Glomerular visceral epithelial cell (primary cell): Measurements from ENCODE around the gene ADK.
"Not testable (repeated sequence)": the region's sequence is repeated elsewhere in the genome, so short reads cannot be mapped to it uniquely, and the experiment has no call there.

Experiments
- DNase-seq: peaks from one replicate; pipeline ENCODE4 v3.0.0-alpha.2; 2016; ENCODE audit errors: extremely low spot score

Gene ADK

DNA sequence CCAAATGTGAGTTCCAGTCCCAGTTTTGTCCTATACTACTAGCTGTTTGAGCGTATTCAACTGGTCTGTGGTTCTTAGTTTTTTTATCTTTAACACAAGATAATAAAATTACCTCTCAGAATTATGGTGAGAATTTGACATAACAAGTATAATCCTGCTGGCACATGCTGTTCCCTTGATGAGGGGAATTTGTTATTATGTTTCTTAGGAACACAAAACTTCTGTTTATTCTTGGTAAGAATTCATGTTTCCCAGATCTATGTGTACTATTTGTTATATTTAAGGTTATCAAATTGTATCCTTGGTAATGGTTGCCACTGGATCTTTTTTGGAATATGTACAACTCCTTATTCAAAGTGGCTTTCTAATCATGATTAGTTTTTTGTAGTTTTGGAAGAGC is 335.6 kb downstream of the ADK start:
- DNase-seq, result no peak

DNA sequence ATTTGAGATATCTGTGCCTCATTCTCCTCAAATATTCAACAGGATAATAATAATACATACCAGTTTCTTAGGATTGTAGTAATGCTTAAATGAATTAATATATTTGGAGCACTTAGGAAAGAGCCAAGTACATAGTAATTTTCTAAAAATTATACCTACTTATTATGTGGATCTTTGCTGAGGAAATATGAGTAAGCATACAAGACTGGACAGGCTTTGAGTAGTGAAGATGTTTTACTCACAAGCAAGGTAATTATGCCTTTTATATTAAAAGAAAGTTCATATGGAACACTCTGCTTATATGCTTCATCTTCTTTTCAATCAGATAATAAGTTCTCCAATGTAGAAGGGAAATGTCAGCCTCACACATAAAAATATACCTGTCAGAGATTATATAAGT is 337.9 kb downstream of the ADK start:
- DNase-seq, result no peak

DNA sequence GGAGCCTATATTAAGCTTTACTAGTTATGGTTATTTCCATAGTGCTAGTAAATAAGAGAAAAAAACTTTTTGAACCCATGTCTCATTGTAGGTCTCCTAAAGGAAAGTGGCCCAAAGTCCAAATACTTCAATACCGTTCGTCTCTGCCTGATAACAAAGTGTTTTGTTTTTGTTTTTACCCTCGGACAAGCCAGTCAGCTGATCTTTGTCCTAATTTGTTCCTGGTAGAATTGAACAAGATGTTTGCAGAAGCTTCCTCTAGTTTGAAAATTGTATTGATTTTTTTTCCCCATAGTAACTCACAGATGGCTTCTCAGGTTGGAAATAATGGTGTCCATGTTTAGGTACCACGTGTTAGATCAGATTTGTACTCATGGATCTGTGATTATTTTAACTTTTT is 339.5 kb downstream of the ADK start:
- DNase-seq, result no peak

DNA sequence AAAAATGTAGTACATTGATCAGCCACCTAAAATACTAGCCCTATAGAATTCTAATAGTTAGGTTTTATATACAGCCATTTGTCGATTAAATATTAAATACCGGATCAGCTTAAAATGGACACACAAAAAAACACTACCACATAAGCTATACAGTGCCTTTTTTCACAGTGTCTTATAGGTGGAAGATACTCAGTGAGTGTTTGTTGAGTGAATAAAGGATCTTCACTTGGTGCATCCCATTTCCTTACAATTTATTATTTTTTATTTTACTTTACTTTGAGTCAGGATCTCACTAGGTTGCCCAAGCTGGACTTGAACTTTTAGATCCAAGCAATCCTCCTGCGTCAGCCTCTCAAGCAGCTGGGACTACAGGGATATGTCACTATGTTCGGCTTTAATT is 340.0 kb downstream of the ADK start:
- DNase-seq, result no peak

DNA sequence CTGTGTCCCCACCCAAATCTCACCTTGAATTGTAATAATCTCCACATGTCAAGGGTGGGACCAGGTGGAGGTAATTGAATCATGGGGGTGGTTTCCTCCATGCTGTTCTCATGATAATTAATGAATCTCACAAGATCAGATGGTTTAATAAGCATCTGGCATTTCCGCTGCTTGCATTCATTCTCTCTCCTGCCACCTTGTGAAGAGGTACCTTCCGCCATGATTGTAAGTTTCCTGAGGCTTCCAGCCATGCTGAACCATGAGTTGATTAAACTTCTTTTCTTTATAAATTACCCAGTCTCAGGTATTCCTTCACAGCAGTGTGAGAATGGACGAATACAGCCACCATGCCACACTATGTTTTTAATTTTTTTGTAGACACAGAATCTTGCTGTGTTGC is 345.3 kb downstream of the ADK start:
- DNase-seq, result not testable (repeated sequence)

DNA sequence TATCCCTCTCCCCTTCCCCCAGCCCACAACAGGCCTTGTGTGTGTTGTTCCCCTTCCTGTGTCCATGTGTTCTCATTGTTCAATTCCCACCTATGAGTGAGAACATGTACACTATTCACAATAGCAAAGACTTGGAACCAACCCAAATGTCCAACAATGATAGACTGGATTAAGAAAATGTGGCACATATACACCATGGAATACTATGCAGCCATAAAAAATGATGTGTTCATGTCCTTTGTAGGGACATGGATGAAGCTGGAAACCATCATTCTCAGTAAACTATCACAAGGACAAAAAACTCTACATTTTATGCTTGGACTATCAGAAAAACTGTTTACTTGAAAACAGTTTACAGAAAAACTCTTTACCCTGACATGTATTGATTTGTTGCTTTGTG is 347.6 kb downstream of the ADK start:
- DNase-seq, result not testable (repeated sequence)

DNA sequence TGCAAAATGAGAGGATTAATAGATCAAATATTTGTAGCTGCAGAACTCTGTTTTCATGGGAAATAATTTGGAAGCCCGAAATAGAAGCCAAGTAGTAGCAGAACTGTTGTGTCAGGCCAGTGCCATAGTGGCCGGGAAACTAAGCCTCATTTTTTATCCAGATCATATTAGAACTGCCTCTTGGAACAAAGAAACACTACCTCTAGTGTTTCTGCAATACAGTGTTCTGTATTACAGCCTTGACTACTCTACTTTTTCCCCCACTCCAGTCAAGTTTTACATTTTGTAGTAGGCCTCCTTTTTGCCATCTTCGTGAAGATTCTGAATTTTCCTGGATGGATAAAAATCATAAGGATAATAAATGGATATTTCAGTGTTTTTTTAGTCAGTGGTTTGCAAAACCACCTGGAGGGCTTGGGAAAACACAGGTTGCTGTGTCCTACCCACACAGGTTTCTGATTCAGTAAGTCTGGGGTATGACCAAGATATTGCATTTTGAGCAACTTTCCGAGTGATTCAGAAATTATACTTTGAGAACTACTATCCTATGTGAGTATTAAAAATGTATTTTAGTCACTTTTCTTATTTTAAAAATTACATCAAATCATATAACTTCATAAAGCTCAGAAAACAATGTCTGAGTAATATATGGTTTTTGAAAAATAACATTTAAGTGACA is 349.1 kb downstream of the ADK start:
- DNase-seq, result no peak

DNA sequence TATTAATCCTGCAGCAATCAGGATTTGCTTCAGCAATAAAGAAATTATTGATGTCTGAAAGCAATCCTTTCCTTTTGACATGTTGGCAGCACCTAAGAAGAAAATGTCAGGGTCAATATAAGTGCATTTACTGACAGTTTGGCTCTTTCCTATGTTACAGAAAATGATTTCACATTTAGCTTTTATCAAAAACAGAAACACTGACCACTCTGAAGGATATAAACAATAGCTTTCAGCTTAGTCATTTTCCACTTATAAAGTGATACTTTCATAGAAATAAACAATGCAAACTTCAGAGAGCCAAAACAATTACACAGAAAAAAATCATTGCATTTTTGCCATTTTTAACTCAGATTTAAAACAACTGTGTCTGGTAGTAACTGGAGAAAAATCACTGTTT is 349.8 kb downstream of the ADK start:
- no peak for DNase-seq

DNA sequence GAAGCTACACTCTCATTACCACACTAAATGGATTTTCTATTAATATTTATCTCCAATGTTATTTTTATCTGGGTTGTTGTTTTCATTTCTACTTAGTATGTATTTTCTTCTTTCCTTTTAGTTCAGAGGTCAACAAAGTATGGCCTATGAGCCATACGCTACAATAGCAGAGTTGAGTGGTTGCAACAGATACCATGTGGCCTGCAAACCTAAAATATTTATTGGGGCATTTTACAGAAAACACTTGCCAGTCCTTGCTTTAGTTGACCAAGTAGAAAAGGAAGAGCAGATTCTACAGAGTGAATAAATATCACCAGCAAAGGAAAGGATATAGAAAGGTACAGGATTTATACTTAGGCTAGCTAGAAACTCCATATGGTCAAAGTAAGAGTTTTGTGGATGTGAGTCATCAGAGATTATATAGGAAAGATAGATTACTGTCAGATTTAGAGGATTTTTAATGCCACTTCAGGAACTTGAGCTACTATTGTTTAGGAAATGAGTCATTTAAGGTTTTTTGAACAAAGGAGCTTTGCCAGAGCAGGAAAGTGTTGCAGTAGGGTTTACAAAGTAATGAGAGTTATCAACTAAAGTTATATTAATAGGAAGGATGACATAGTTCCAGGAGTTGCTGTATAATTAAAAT is 352.1 kb downstream of the ADK start:
- DNase-seq, result peak; percentile 16

DNA sequence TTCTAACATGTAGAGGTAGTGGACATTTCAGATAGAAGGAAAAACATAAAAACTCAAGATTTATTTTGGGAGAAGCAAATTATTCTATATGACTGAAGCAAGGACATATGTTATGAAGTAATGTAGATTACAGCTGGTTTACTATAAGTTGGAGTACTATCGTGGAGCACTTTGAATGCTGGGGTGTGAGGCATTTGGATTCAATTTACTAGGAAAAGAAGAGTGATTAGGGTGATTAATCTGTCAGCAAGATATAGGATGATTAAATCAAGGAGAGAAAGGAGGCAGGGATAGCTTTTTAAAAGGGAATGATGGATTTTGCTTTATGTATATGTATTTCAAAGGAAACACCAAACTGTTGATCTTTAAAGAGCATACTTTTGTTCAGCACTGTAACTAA is 356.9 kb downstream of the ADK start:
- DNase-seq, result no peak

DNA sequence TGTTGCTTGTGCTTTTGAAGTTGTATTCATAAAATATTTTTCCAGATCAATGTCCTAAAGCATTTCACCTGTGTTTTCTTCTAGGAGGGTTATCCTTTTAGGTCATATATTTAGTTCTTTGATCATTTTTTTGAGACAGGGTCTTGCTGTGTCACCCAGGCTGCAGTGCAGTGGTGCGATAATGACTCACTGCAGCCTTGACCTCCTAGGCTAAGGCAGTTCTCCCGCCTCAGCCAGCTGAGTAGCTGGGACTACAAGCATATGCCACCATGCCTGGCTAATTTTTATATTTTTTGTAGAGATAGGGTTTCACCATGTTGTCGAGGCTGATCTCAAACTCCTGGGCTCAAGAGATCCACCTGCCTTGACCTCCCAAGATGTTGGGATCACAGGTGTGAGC is 359.6 kb downstream of the ADK start:
- DNase-seq, result no peak

DNA sequence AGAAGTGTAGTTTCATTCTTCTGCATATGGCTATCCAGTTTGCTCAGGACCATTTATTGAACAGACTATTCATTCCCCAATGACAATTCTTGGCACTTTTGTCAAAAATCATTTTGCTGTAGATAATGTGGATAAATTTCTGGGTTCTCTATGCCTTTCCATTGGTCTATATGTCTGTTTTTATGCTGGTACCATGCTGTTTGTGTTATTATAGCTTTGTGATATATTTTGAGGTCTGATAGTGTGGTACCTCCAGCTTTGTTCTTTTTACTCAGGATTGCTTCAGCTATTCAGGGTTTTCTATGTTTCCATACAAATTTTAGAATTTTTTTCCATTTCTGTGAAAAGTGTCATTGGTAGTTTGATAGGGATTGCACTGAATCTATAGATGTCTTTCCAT is 360.0 kb downstream of the ADK start:
- no peak for DNase-seq

DNA sequence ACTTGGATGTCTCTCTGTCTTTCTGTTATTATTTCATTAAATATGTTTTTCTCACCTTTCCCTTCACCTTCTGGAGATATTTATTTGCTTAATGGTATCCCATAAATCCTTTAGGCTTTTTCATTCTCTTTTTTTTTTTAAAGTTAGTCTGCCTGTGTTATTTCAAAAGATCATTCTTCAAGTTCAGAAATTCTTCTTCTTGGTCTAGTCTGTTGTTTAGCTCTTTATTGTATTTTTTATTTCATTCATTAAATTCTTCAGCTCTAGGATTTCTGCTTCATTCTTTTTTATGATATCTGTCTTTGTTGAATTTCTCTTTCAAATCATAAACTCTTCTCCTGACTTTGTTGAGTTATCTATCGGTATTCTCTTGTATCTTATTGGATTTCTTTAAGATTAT is 363.3 kb downstream of the ADK start:
- DNase-seq, result no peak

DNA sequence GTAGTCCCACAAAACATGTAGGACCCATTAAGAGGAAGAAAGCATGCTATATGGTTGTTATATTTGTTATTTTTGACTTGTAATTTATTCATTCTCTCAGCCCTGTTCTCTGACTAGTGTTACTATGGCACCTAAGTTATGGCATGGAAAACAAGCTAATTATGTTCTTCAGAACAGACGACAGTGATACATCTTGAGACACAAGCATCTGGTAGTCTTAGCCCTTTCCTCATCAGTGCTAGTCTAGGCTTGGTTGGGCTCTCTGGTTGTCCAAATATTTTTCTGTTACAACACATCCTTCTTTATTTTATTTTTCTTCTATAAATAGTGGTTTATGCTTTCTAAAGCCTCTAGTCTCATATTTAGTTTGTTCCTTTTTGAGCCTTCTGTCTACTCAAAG is 367.0 kb downstream of the ADK start:
- DNase-seq, result no peak

DNA sequence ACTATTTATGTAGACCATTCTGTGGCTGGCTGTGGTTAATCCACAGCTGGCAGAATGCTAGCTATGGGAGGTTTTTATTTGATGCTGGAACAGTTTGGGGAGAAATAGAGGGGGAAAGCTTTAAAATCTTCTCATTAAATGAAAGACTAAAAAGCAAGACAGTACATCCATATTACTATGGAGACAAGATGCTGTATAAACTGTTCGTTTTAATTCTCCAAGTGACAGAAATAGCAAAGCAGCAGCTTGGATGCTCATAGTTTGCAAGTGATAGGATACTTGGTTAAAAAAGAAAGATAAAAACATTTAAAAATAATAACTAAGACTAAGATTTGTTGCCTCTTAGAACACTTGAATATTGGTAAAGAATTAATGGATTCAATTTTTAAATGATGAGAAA is 370.5 kb downstream of the ADK start:
- DNase-seq, result no peak

DNA sequence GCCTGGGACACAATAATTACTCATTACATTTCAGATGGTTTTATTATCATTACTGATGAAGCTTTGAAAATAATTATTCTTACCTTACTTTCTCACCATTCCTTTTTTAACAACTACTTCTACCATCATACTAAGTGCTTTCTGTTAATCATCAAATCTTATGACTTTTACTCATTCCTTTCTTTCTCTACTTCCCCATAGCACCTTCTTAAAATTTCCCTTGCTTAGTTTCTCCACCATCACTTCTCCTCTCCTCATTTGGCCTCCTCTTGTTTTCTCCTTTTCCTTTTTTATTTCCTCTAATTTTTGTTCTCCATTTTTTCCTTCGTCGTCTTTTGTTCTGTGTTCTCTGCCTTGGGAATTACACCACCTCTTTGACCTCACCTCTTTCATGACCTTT is 372.2 kb downstream of the ADK start:
- no peak for DNase-seq

DNA sequence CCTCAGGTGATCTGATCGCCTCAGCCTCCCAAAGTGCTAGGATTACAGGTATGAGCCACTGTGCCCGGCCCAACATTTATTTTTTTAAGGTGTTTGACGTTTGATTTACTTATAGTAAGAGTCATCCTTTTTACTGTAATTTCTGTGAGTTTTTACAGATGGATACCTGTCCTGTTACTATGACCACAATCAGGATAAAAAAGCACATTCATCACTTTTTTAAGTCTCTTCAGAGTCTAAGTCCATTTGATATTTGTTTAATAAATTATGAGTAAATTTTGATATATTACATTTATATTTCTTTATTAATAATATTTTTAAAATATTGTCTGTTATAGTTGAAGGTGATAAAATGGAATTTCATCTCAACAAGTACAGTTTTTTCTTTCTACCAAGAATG is 374.9 kb downstream of the ADK start:
- DNase-seq, result no peak

DNA sequence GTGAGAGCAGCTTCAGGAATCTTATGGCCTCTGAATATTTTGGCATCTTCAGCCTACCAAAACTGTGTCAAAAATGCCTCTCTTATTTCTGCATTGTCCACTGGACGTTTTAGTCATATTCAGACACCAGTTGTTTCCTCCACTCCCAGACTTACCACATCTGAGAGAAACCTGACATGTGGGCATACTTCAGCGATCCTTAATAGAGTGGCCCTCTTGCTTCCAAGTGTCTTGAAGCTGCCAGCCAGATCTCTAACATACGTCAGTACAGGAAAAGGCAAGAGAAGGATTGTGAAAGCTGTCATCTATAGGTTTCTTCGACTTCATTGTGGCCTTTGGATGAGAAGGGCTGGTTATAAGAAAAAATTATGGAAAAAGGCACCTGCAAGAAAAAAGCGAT is 376.6 kb downstream of the ADK start:
- not testable (repeated sequence) for DNase-seq

DNA sequence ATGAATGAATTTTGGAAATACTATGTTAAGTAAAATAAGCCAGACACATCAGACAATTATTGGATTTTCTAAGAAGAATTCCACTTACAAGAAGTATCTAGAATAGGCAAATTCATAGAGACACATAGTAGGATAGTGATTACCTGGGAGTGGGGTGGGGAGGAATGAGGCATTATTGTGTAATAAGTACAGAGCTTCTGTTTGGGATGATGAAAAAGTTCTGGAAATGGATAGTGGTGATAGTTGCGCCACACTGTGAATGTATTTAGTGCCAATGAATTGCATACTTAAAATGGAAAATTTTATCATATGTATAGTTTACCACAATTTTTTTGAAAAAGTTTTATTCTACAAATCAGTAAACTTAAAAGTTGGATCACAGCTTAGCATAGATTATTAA is 378.2 kb downstream of the ADK start:
- DNase-seq, result no peak

DNA sequence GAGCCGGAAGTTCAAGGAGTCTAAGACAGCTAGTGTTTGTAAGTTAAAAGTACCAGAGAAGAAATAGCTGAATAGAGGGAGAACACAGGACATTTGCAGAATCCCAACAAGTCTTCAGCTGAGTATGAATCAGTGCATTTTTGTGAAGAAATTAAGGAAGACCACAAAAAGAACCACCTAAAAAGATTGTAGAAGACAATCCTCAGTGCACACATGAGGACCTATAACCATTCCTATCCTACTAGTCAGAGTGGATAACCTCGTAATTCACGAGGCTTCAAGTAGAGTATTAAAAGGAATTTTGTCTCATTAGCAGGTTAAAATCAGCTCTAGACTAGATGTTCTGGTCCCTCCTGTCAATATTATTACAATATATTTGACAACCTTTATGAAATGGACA is 380.0 kb downstream of the ADK start:
- DNase-seq, result no peak

DNA sequence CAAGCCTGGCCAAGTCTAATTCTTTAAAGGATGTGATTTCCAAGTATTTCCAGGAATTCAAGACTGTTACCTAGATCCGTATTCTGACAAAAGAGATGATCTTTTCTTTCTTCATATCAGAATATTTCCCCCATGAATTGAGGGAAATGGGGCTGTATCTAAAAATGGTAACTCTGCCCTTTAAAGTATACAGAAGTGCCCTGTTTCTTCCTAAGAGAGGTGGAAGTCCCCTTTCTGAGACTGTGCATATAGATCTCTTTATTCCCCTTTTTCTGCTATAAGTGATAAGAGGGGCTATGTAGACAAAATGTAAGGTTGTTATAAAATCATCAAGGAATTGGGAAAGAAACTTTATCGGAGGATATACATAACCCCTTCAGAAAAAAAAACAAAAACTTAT is 388.3 kb downstream of the ADK start:
- no peak for DNase-seq

DNA sequence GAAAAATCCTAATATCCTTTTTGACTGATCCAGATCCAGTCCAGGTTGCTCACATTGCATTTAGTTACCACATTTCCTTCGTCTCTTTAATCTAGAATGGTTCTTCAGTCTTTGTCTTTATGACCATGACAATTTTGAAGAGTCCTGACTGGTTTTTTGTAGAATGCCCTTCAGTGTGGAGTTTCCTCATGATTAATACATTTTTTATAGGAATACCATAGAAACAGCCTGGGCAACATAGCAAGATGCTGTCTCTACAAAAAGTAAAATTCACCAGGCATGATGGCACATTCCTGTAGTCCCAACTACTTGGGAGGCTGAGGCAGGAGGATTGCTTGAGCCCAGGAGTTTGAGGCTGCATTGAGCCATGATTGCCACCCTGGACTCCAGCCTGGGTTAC is 390.4 kb downstream of the ADK start:
- DNase-seq, result no peak

DNA sequence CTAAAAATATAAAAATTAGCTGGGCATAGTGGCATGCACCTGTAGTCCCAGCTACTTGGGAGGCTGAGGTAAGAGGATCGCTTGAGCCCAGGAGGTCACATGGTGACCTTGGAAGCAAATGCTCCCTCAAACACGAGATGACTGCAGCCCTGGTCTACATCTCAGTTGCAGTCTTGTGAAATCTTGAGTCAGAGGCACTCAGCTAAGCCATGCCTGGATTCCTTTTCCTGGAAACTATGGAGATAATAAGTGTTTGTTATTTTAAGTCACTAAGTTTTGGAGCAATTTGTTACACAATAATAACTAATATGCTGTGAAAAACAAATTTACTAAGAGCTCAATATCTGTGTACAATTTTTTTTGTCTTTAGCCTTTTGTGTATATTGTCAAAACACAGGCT is 391.1 kb downstream of the ADK start:
- DNase-seq, result peak; percentile 5

DNA sequence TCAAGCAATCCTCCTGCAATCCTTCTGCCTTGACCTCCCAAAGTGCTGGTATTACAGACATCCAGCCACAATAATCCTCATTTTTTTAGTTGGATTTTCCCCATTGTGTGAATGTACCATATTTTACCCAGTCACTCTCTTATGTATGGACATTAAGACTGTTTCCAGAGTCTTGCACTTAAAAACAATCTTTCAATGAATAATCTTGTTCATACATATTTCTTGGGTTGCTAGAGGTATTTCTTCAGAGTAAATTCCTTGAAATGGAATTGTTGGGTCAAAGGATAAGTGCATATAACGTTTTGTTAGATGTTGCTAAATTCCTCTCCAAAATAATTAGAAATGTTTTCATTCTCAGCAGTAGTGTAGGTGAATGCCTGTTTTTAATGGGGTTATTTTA is 392.3 kb downstream of the ADK start:
- no peak for DNase-seq
